DOHH2 (cell line): ENCODE results near the gene ABCD3.

Source experiments
- CTCF ChIP-seq: fragments of 200-600 bp; sonication (generic); IDR thresholded peaks from one replicate; pipeline ENCODE4 v1.5.1; 2014; ENCODE audit warnings: antibody characterized with exemption, mild to moderate bottlenecking, low read depth, low read length; ENCODE audit not compliant: poor library complexity, severe bottlenecking
- EZH2phosphoT487 ChIP-seq: fragments of 200-600 bp; sonication (generic); IDR thresholded peaks from 2 replicates; pipeline ENCODE4 v1.6.1; 2017; ENCODE audit warnings: borderline replicate concordance, mild to moderate bottlenecking, antibody characterized with exemption, low read length, moderate library complexity, mixed read lengths

GRCh38 chr1:94543001-94543400 lies 124.8 kb downstream of the ABCD3 start:
- TF ChIP-seq CTCF (no peak), EZH2phosphoT487 (no peak)
